Neural progenitor cell (in vitro differentiated cells): Measurements from ENCODE around the gene ABHD1. TPM values are rescaled to one million over a fixed set of nuclear protein-coding genes. Genes with fewer than 3 reads are reported as not detected.
A peak's percentile ranks its signal among the peaks of the same experiment; 100 is the strongest.

Source experiments
- DNase-seq: peaks from one replicate; pipeline ENCODE4 v3.0.0-alpha.2; 2016; ENCODE audit warnings: low spot score
- H2AFZ ChIP-seq: fragments of 200-600 bp; sonication (generic); replicated peaks from 2 replicates; pipeline ENCODE4 v1.6.1; 2016; ENCODE audit warnings: antibody characterized with exemption
- H3F3A ChIP-seq: fragments of 200-600 bp; sonication (generic); 2 replicates; pipeline ENCODE4 v1.6.1; 2016; ENCODE audit warnings: antibody characterized with exemption, low read depth
- H3K27ac ChIP-seq: fragments of 200-600 bp; sonication (generic); 2 replicates; pipeline ENCODE4 v1.5.1; 2016; ENCODE audit warnings: mild to moderate bottlenecking
- H3K27me3 ChIP-seq: fragments of 200-600 bp; sonication (generic); 2 replicates; pipeline ENCODE4 v1.6.1; 2016; ENCODE audit warnings: mild to moderate bottlenecking, moderate library complexity
- H3K36me3 ChIP-seq: fragments of 200-600 bp; sonication (generic); 2 replicates; pipeline ENCODE4 v1.5.1; 2016
- H3K4me1 ChIP-seq: fragments of 200-600 bp; sonication (generic); 2 replicates; pipeline ENCODE4 v1.6.1; 2016; ENCODE audit warnings: mixed run types
- H3K4me2 ChIP-seq: fragments of 200-600 bp; sonication (generic); 2 replicates; pipeline ENCODE4 v1.6.1; 2016
- H3K4me3 ChIP-seq: fragments of 200-600 bp; sonication (generic); 2 replicates; pipeline ENCODE4 v1.5.1; 2016
- H3K79me2 ChIP-seq: fragments of 200-600 bp; sonication (generic); 2 replicates; pipeline ENCODE4 v1.6.1; 2016; ENCODE audit warnings: low read depth
- H3K9ac ChIP-seq: fragments of 200-600 bp; sonication (generic); 2 replicates; pipeline ENCODE4 v1.6.1; 2016
- H3K9me3 ChIP-seq: fragments of 200-600 bp; sonication (generic); 2 replicates; pipeline ENCODE4 v1.5.1; 2016; ENCODE audit warnings: low read depth
- H4K20me1 ChIP-seq: fragments of 200-600 bp; sonication (generic); 2 replicates; pipeline ENCODE4 v1.6.1; 2016; ENCODE audit warnings: low read depth
- H3K27ac Mint-ChIP-seq: 3 replicates; pipeline ENCODE4 v1.8.0; 2021; ENCODE audit warnings: mixed read lengths
- H3K27me3 Mint-ChIP-seq: 2 replicates; pipeline ENCODE4 v1.8.0; 2022; ENCODE audit warnings: low read depth, mild to moderate bottlenecking, inconsistent platforms, moderate library complexity, mixed read lengths; ENCODE audit not compliant: insufficient read depth
- H3K36me3 Mint-ChIP-seq: 3 replicates; pipeline ENCODE4 v1.8.0; 2021; ENCODE audit warnings: mixed read lengths
- H3K4me1 Mint-ChIP-seq: 3 replicates; pipeline ENCODE4 v1.8.0; 2021; ENCODE audit warnings: mixed read lengths
- H3K4me3 Mint-ChIP-seq: 3 replicates; pipeline ENCODE4 v1.8.0; 2021; ENCODE audit warnings: mild to moderate bottlenecking, moderate library complexity, mixed read lengths
- H3K9me3 Mint-ChIP-seq: 3 replicates; pipeline ENCODE4 v1.8.0; 2020; ENCODE audit warnings: mixed read lengths
- CTCF ChIP-seq: fragments of 200-600 bp; sonication (generic); IDR thresholded peaks from 2 replicates; pipeline ENCODE4 v1.5.1; 2017; ENCODE audit warnings: antibody characterized with exemption, mild to moderate bottlenecking
- EZH2 ChIP-seq: fragments of 200-600 bp; sonication (generic); IDR thresholded peaks from 2 replicates; pipeline ENCODE4 v1.6.1; 2017; ENCODE audit warnings: antibody characterized with exemption, mild to moderate bottlenecking, moderate library complexity
- EZH2phosphoT487 ChIP-seq: fragments of 200-600 bp; sonication (generic); IDR thresholded peaks from 2 replicates; pipeline ENCODE4 v1.6.1; 2017; ENCODE audit warnings: antibody characterized with exemption
- total RNA-seq: library from RNA; depleted of rRNA; stranded (reverse); fragments of >200 nt; gene quantifications from 2 replicates; pipeline ENCODE4 v1.2.3, GENCODE V29; 2015; ENCODE audit warnings: low replicate concordance

Gene ABHD1
- total RNA-seq, 1 donor from 2014 or later: 0.65 TPM

DNA sequence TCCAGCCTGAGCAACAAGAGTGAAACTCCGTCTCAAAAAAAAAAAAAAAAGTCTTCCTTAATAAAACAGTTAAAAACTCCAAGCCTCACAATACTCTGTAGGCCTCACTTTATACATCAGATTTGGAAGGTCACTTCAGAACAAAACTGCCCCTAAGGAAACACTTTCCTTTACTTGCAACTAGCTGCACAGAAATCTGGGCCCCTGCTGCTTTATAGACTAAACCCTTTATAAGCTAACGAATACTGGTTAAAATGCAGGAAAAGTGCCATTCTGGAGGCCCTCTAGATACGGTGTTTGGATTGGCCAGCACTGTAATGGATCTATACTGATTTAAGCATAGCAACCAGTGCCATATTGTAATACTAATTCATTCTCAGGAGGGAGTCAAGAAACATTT is 1.5 kb downstream of the ABHD1 start:
- Mint-ChIP-seq H3K36me3 (peaks cover 6% of the 10 kb centered on the region), H3K9me3 (peaks cover 3% of the 10 kb centered on the region), H3K4me1 (no peaks in the 10 kb centered on the region), H3K27ac (no peak overlapping the region), H3K27me3 (peaks cover 34% of the 10 kb centered on the region), H3K4me3 (peak overlapping the region; percentile 78)
- Histone ChIP-seq H3K4me1 (peaks cover 3% of the 10 kb centered on the region), H3K4me3 (no peak overlapping the region), H3K9me3 (no peaks in the 10 kb centered on the region), H3K27ac (no peak overlapping the region), H2AFZ (no peak overlapping the region), H3K27me3 (peaks cover 47% of the 10 kb centered on the region), H3K4me2 (no peak overlapping the region), H3F3A (peaks cover 5% of the 10 kb centered on the region), H3K9ac (no peak overlapping the region), H3K36me3 (no peaks in the 10 kb centered on the region), H4K20me1 (no peaks in the 10 kb centered on the region), H3K79me2 (no peaks in the 10 kb centered on the region)
- DNase-seq: no peak
- no peak for TF ChIP-seq EZH2phosphoT487
- TF ChIP-seq EZH2: no peak
- no peak for TF ChIP-seq CTCF

- no peaks in the 10 kb centered on the region for H3K9me3 Mint-ChIP-seq
- TF ChIP-seq EZH2 (no peak), CTCF (no peak), EZH2phosphoT487 (no peak)
- Histone ChIP-seq H3K36me3 (no peaks in the 10 kb centered on the region), H3K4me3 (no peak overlapping the region), H3F3A (peaks cover 5% of the 10 kb centered on the region), H3K27ac (no peak overlapping the region), H3K79me2 (no peaks in the 10 kb centered on the region), H3K27me3 (peaks cover 35% of the 10 kb centered on the region), H3K9me3 (no peaks in the 10 kb centered on the region), H3K4me1 (peaks cover 3% of the 10 kb centered on the region), H4K20me1 (no peaks in the 10 kb centered on the region), H3K4me2 (no peak overlapping the region), H3K9ac (no peak overlapping the region), H2AFZ (no peak overlapping the region)
- no peaks in the 10 kb centered on the region for H3K4me1 Mint-ChIP-seq
- H3K27ac Mint-ChIP-seq: peak overlapping the region; percentile 66
- peaks cover 12% of the 10 kb centered on the region for H3K36me3 Mint-ChIP-seq
- H3K4me3 Mint-ChIP-seq: no peak overlapping the region
- peaks cover 29% of the 10 kb centered on the region for H3K27me3 Mint-ChIP-seq
- DNase-seq: no peak
Observed at GRCh38 chr2:27126252-27126710, 2.7 kb downstream of the ABHD1 start.

DNA sequence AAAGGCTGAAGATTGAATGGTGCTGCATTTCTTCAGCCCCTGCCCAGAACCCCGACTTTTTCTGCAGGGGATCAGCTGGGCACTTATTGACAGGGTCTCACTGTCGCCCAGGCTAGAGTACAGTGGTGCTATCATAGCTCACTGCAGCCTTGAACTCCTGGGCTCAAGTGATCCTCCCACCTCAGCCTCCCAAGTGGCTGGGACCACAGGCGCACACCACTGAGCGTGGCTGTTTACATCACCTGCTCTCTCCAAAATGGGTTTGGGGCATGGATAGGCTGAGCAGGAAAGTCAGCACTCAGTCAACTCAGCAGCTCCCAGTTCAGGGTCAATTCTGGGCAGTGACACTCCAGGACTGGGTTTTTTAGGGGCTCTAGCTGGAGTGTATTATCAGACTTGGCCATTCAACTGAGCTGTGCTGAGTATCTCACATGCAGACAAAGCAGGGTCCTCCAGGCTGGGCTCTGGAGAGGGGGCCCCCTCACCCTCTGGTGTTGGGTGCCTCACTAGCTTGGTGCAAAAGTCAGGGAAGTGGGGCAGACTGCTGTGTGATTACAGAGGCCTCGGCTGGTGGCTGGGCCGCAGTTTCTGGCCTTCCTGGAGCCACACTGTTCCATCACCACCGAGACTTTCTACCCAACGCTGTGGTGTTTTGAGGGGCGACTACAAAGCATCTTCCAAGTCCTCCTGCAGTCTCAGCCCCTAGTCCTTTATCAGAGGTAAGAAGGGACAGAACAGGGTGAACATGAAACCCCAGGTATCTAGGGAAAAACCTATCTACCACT is 4.5 kb downstream of the ABHD1 start:
- no peak overlapping the region for H3K4me2 ChIP-seq
- no peak overlapping the region for H3K27ac Mint-ChIP-seq
- H3K27ac ChIP-seq: no peak overlapping the region
- H3K9me3 ChIP-seq: no peaks in the 10 kb centered on the region
- H3K27me3 Mint-ChIP-seq: peaks cover 19% of the 10 kb centered on the region
- H3K79me2 ChIP-seq: peaks cover 6% of the 10 kb centered on the region
- no peaks in the 10 kb centered on the region for H3K9me3 Mint-ChIP-seq
- no peak for TF ChIP-seq EZH2
- TF ChIP-seq EZH2phosphoT487: no peak
- TF ChIP-seq CTCF: no peak
- peaks cover 17% of the 10 kb centered on the region for H3K27me3 ChIP-seq
- peaks cover 6% of the 10 kb centered on the region for H3K4me1 Mint-ChIP-seq
- H3K36me3 ChIP-seq: no peaks in the 10 kb centered on the region
- H3F3A ChIP-seq: peaks cover 5% of the 10 kb centered on the region
- H2AFZ ChIP-seq: no peak overlapping the region
- peaks cover 9% of the 10 kb centered on the region for H4K20me1 ChIP-seq
- no peak overlapping the region for H3K4me3 ChIP-seq
- no peak overlapping the region for H3K9ac ChIP-seq
- no peak for DNase-seq
- H3K4me1 ChIP-seq: peaks cover 3% of the 10 kb centered on the region
- H3K4me3 Mint-ChIP-seq: no peak overlapping the region
- H3K36me3 Mint-ChIP-seq: peaks cover 16% of the 10 kb centered on the region
